IMR-90 (cell line): ENCODE results near the gene RNF144A. TPM values are rescaled to one million over a fixed set of nuclear protein-coding genes. Genes with fewer than 3 reads are reported as not detected.

Experiments
- ATAC-seq: fragments of 200-7000 bp; cut with Tn5 transposase; 2 replicates; pipeline ENCODE4 v1.9.1; 2020; ENCODE audit warnings: low read depth, mild to moderate bottlenecking, moderate library complexity
- BruUV-seq: library from RNA; stranded (reverse); fragments of 400-500 nt; replicated peaks from 2 replicates; lab custom pipeline; 2021; lab: Mats Ljungman, UMichigan
- CTCF ChIA-PET: fragments of 300-600 bp; formaldehyde crosslinking; extraction: SDS; loops from one replicate; lab custom pipeline; 2021; ENCODE audit warnings: antibody characterized with exemption; lab: Yijun Ruan, JAX
- POLR2A ChIA-PET: fragments of 300-600 bp; sonication (Branson Sonifier 250); formaldehyde crosslinking; loops from one replicate; lab custom pipeline; 2022; ENCODE audit warnings: antibody characterized with exemption; ENCODE audit not compliant: unreplicated experiment; lab: Charles Lee
- DNase-seq: peaks from one replicate; pipeline ENCODE4 v3.0.0; 2013
- H2AFZ ChIP-seq: replicated peaks from 2 replicates; pipeline ENCODE3; 2013; ENCODE audit warnings: low read length, mild to moderate bottlenecking; ENCODE audit not compliant: poor library complexity
- H2AK5ac ChIP-seq: 2 replicates; pipeline ENCODE4 v1.6.1; 2013; ENCODE audit warnings: low read depth, low read length, inconsistent platforms
- H2AK9ac ChIP-seq: replicated peaks from 2 replicates; pipeline ENCODE3; 2013; ENCODE audit warnings: mild to moderate bottlenecking, low read depth, low read length, moderate library complexity; ENCODE audit not compliant: poor library complexity
- H2BK120ac ChIP-seq: 2 replicates; pipeline ENCODE4 v1.6.1; 2013; ENCODE audit warnings: low read depth, low read length, inconsistent platforms
- H2BK15ac ChIP-seq: 3 replicates; pipeline ENCODE4 v1.6.1; 2013; ENCODE audit warnings: low read depth, low read length, inconsistent platforms
- H2BK20ac ChIP-seq: 2 replicates; pipeline ENCODE4 v1.6.1; 2013; ENCODE audit warnings: low read depth, mild to moderate bottlenecking, inconsistent platforms, low read length, moderate library complexity
- H2BK5ac ChIP-seq: 2 replicates; pipeline ENCODE4 v1.6.1; 2013; ENCODE audit warnings: mild to moderate bottlenecking, low read depth, low read length, inconsistent platforms; ENCODE audit not compliant: poor library complexity, severe bottlenecking
- H3K14ac ChIP-seq: replicated peaks from 2 replicates; pipeline ENCODE4 v1.6.1; 2013; ENCODE audit warnings: low read depth, low read length, inconsistent platforms
- H3K18ac ChIP-seq: 2 replicates; pipeline ENCODE4 v1.6.1; 2013; ENCODE audit warnings: low read depth, low read length, control low read depth
- H3K23ac ChIP-seq: 2 replicates; pipeline ENCODE4 v1.6.1; 2013; ENCODE audit warnings: low read depth, low read length, inconsistent platforms
- H3K27ac ChIP-seq: 2 replicates; pipeline ENCODE4 v1.5.1; 2013; ENCODE audit warnings: mild to moderate bottlenecking, control low read depth, low read length; ENCODE audit not compliant: insufficient read depth
- H3K27me3 ChIP-seq: 2 replicates; pipeline ENCODE4 v1.6.1; 2013; ENCODE audit warnings: low read length; ENCODE audit not compliant: control insufficient read depth, insufficient read depth
- H3K36me3 ChIP-seq: 2 replicates; pipeline ENCODE4 v1.6.1; 2013; ENCODE audit warnings: low read length, mixed read lengths; ENCODE audit not compliant: control insufficient read depth, insufficient read depth
- H3K4ac ChIP-seq: 2 replicates; pipeline ENCODE4 v1.6.1; 2013; ENCODE audit warnings: low read depth, low read length, inconsistent platforms
- H3K4me1 ChIP-seq: 2 replicates; pipeline ENCODE4 v1.6.1; 2013; ENCODE audit warnings: low read length, mixed read lengths; ENCODE audit not compliant: control insufficient read depth, insufficient read depth
- H3K4me2 ChIP-seq: 2 replicates; pipeline ENCODE4 v1.6.1; 2013; ENCODE audit warnings: low read depth, mild to moderate bottlenecking, control low read depth, low read length, moderate library complexity
- H3K4me3 ChIP-seq: 2 replicates; pipeline ENCODE4 v1.5.1; 2013; ENCODE audit warnings: low read depth, mild to moderate bottlenecking, control low read depth, low read length, moderate library complexity; ENCODE audit not compliant: insufficient read depth
- H3K56ac ChIP-seq: 2 replicates; pipeline ENCODE4 v1.6.1; 2013; ENCODE audit warnings: low read length, inconsistent platforms; ENCODE audit not compliant: insufficient read depth; ENCODE audit errors: extremely low read depth
- H3K79me1 ChIP-seq, 2 experiments: 2 replicates each; pipeline ENCODE4 v1.6.1; 2013; ENCODE audit warnings: low read length in 2 of 2, inconsistent platforms in 1 of 2, low read depth in 1 of 2
- H3K9ac ChIP-seq: 2 replicates; pipeline ENCODE4 v1.6.1; 2013; ENCODE audit warnings: low read depth, low read length, control low read depth
- H3K9me1 ChIP-seq: 2 replicates; pipeline ENCODE4 v1.6.1; 2013; ENCODE audit warnings: low read length, inconsistent platforms; ENCODE audit not compliant: insufficient read depth
- H3K9me3 ChIP-seq: 2 replicates; pipeline ENCODE4 v1.6.1; 2013; ENCODE audit warnings: low read length; ENCODE audit not compliant: control insufficient read depth, insufficient read depth
- H4K20me1 ChIP-seq: 2 replicates; pipeline ENCODE4 v1.6.1; 2013; ENCODE audit warnings: low read length, inconsistent platforms; ENCODE audit not compliant: insufficient read depth
- H4K5ac ChIP-seq: 2 replicates; pipeline ENCODE4 v1.6.1; 2013; ENCODE audit warnings: mild to moderate bottlenecking, low read depth, low read length, control low read depth
- H4K8ac ChIP-seq, 2 experiments: 2 replicates each; pipeline ENCODE4 v1.6.1; 2013; ENCODE audit warnings: low read depth in 2 of 2, low read length in 2 of 2, control low read depth in 1 of 2, inconsistent platforms in 1 of 2
- H4K91ac ChIP-seq: 2 replicates; pipeline ENCODE4 v1.6.1; 2013; ENCODE audit warnings: low read depth, low read length, inconsistent platforms; ENCODE audit not compliant: insufficient read depth
- BHLHE40 ChIP-seq: fragments of 150-350 bp; IDR thresholded peaks from 2 replicates; pipeline ENCODE4 v1.6.1; 2016; ENCODE audit warnings: mild to moderate bottlenecking, low read depth, low read length
- CHD1 ChIP-seq: IDR thresholded peaks from 2 replicates; pipeline ENCODE4 v1.6.1; 2012; ENCODE audit warnings: low read depth, low read length, improper control_type of control experiment
- CTCF ChIP-seq: conservative IDR thresholded peaks from 2 replicates; pipeline ENCODE4 v1.5.1; 2012; ENCODE audit warnings: mild to moderate bottlenecking, low read depth, low read length, improper control_type of control experiment
- FOS ChIP-seq: fragments of 150-350 bp; IDR thresholded peaks from 2 replicates; pipeline ENCODE4 v1.6.1; 2016; ENCODE audit warnings: low read depth, low read length
- MAFK ChIP-seq: IDR thresholded peaks from 2 replicates; pipeline ENCODE4 v1.6.1; 2012; ENCODE audit warnings: low read depth, low read length, improper control_type of control experiment
- MAZ ChIP-seq: IDR thresholded peaks from 2 replicates; pipeline ENCODE4 v1.6.1; 2012; ENCODE audit warnings: low read depth, mild to moderate bottlenecking, low read length, improper control_type of control experiment, moderate library complexity, borderline replicate concordance
- MXI1 ChIP-seq: IDR thresholded peaks from 2 replicates; pipeline ENCODE4 v1.6.1; 2012; ENCODE audit warnings: low read depth, mild to moderate bottlenecking, low read length, moderate library complexity, borderline replicate concordance
- NFE2L2 ChIP-seq: fragments of 150-350 bp; IDR thresholded peaks from 2 replicates; pipeline ENCODE4 v1.6.1; 2016; ENCODE audit warnings: low read depth, mild to moderate bottlenecking, low read length
- POLR2A ChIP-seq: IDR thresholded peaks from 2 replicates; pipeline ENCODE4 v1.6.1; 2012; ENCODE audit warnings: mild to moderate bottlenecking, low read depth, low read length
- RAD21 ChIP-seq: IDR thresholded peaks from 2 replicates; pipeline ENCODE4 v1.6.1; 2012; ENCODE audit warnings: low read length, improper control_type of control experiment
- RFX5 ChIP-seq: IDR thresholded peaks from 2 replicates; pipeline ENCODE4 v1.8.0; 2012; ENCODE audit warnings: low read depth, mild to moderate bottlenecking, low read length, moderate library complexity
- SMC3 ChIP-seq: fragments of 150-350 bp; IDR thresholded peaks from 2 replicates; pipeline ENCODE4 v1.6.1; 2016; ENCODE audit warnings: low read depth, mild to moderate bottlenecking, antibody characterized with exemption, low read length, moderate library complexity
- USF2 ChIP-seq: fragments of 150-350 bp; IDR thresholded peaks from 2 replicates; pipeline ENCODE4 v1.6.1; 2017; ENCODE audit warnings: mild to moderate bottlenecking, antibody characterized with exemption, low read length, low read depth
- WGBS, 2 experiments: methylation state at CpG; one replicate each; pipeline versions ENCODE4 v1.1.5 to v1.1.7; 2013; ENCODE audit warnings: missing lambda C conversion rate in 2 of 2; ENCODE audit not compliant: insufficient read length in 1 of 2; ENCODE audit errors: extremely low coverage in 2 of 2; 5-methylcytosine and 5-hydroxymethylcytosine counted together
- dilution Hi-C: fragments of 300-500 bp; cut with HindIII; formaldehyde crosslinking; loops from one replicate; pipeline ENCODE4 v1.14.3; 2018; ENCODE audit warnings: low sequenced_read_pairs; ENCODE audit not compliant: unreplicated experiment
- in situ Hi-C: fragments of 300-500 bp; cut with MboI; formaldehyde crosslinking; loops from 3 replicates; pipeline ENCODE4 v1.14.3; 2019; ENCODE audit warnings: low sequenced_read_pairs, inconsistent platforms, mixed read lengths
- intact Hi-C: fragments of 100-400 bp; cut with micrococcal nuclease; formaldehyde crosslinking; loops from 2 replicates; pipeline ENCODE4 v1.10.0; 2022
- polyA plus RNA-seq, 3 experiments: library from polyadenylated mRNA; depleted of rRNA; stranded (reverse); fragments of >200 nt; gene quantifications; 2 replicates each; pipeline ENCODE4 v1.2.3, GENCODE V29; 2012; ENCODE audit warnings: low replicate concordance in 1 of 3
- total RNA-seq: library from RNA; depleted of rRNA; stranded (reverse); fragments of >200 nt; gene quantifications from 2 replicates; pipeline ENCODE4 v1.2.3, GENCODE V29; 2012
- TF ChIP-seq, protein P1 (sequence below): fragments of 150-350 bp; IDR thresholded peaks from 2 replicates; pipeline ENCODE4 v1.6.1; 2016; ENCODE audit warnings: low read depth, mild to moderate bottlenecking, low read length, moderate library complexity, borderline replicate concordance

Gene RNF144A
- total and polyA plus RNA-seq, 2 of the 4 experiments (the other 2 are of a cell fraction) = 0.18 to 0.26 TPM

GRCh38 chr2:7057865-7058400 lies 140.7 kb downstream of the RNF144A start:
- Histone ChIP-seq H3K4ac (no peak overlapping the region), H4K5ac (no peak overlapping the region), H4K8ac (no peak overlapping the region), H2BK15ac (no peak overlapping the region), H2AK9ac (no peak overlapping the region), H3K79me1 (no peaks in the 10 kb centered on the region), H3K23ac (no peak overlapping the region), H3K56ac (no peak overlapping the region), H4K91ac (no peak overlapping the region), H3K4me2 (no peak overlapping the region), H3K27me3 (no peaks in the 10 kb centered on the region), H4K20me1 (no peaks in the 10 kb centered on the region), H2AK5ac (no peak overlapping the region), H3K36me3 (no peaks in the 10 kb centered on the region), H3K14ac (no peak overlapping the region), H3K4me1 (no peaks in the 10 kb centered on the region), H2BK20ac (no peak overlapping the region), H3K9ac (no peak overlapping the region), H3K18ac (no peak overlapping the region), H2BK120ac (no peak overlapping the region), H3K4me3 (no peak overlapping the region), H3K9me3 (no peaks in the 10 kb centered on the region), H2AFZ (no peak overlapping the region), H2BK5ac (no peak overlapping the region), H3K9me1 (no peaks in the 10 kb centered on the region), H3K27ac (no peak overlapping the region)
- DNase-seq (no peak), ATAC-seq (no peak)
- intact Hi-C loops (no loop called here), in situ Hi-C loops (no loop called here), dilution Hi-C loops (no loop called here)
- BruUV-seq = no TSS peak
- CTCF ChIA-PET = no interaction called here
- 60% methylated on average over 2 of the region's 4 CpGs; no CpG with 5 or more reads in 1 of the 2 experiments for WGBS, 2 experiments
- no peak for TF ChIP-seq MAZ
- no peak for TF ChIP-seq SMC3
- no peak for TF ChIP-seq POLR2A
- no peak for TF ChIP-seq RAD21
- TF ChIP-seq, protein P1, sequence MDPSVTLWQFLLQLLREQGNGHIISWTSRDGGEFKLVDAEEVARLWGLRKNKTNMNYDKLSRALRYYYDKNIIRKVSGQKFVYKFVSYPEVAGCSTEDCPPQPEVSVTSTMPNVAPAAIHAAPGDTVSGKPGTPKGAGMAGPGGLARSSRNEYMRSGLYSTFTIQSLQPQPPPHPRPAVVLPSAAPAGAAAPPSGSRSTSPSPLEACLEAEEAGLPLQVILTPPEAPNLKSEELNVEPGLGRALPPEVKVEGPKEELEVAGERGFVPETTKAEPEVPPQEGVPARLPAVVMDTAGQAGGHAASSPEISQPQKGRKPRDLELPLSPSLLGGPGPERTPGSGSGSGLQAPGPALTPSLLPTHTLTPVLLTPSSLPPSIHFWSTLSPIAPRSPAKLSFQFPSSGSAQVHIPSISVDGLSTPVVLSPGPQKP = no peak
- TF ChIP-seq FOS = no peak
- no peak for TF ChIP-seq NFE2L2
- no peak for TF ChIP-seq BHLHE40
- TF ChIP-seq CTCF = no peak
- TF ChIP-seq CHD1 = no peak
- TF ChIP-seq MAFK = no peak
- no peak for TF ChIP-seq RFX5
- no peak for TF ChIP-seq MXI1
- TF ChIP-seq USF2 = no peak
- POLR2A ChIA-PET = no interaction called here
